DMS79 (cell line): Measurements from ENCODE around the gene MAP7D2.

Experiments
- DNase-seq: peaks from one replicate; lab custom pipeline; 2025; lab: John Stamatoyannopoulos, UW

The MAP7D2 gene

GRCh38 chrX:20112022-20112774 lies 4.5 kb downstream of the MAP7D2 start:
- no peak for DNase-seq

- DNase-seq = no peak
These were observed 5.4 kb downstream of the MAP7D2 start for GRCh38 chrX:20111271-20111670.

- DNase-seq = no peak
These were observed 14.6 kb downstream of the MAP7D2 start for GRCh38 chrX:20101934-20102581.

GRCh38 chrX:20091499-20091898 lies 25.2 kb downstream of the MAP7D2 start:
- DNase-seq = no peak

- no peak for DNase-seq
These were observed 26.9 kb downstream of the MAP7D2 start for GRCh38 chrX:20089845-20090244.

GRCh38 chrX:20080277-20080676 lies 36.4 kb downstream of the MAP7D2 start:
- DNase-seq = no peak

GRCh38 chrX:20071511-20072079 lies 45.1 kb downstream of the MAP7D2 start:
- no peak for DNase-seq

GRCh38 chrX:20067709-20068561 lies 48.8 kb downstream of the MAP7D2 start:
- peak; percentile 45 for DNase-seq

GRCh38 chrX:20066968-20067708 lies 49.6 kb downstream of the MAP7D2 start:
- DNase-seq = no peak

GRCh38 chrX:20063716-20064351 lies 52.9 kb downstream of the MAP7D2 start:
- DNase-seq = no peak

- DNase-seq = no peak
These were observed 53.6 kb downstream of the MAP7D2 start for GRCh38 chrX:20063153-20063552.

- no peak for DNase-seq
These were observed 54.9 kb downstream of the MAP7D2 start for GRCh38 chrX:20061855-20062254.

GRCh38 chrX:20060961-20061748 lies 55.6 kb downstream of the MAP7D2 start:
- peak; percentile 2 for DNase-seq

- DNase-seq = no peak
These were observed 57.1 kb downstream of the MAP7D2 start for GRCh38 chrX:20059467-20060128.

GRCh38 chrX:20057479-20057878 lies 59.2 kb downstream of the MAP7D2 start:
- no peak for DNase-seq

GRCh38 chrX:20056704-20057103 lies 60.0 kb downstream of the MAP7D2 start:
- DNase-seq = no peak

GRCh38 chrX:20053537-20053936 lies 63.2 kb downstream of the MAP7D2 start:
- DNase-seq = no peak

- no peak for DNase-seq
These were observed 69.8 kb downstream of the MAP7D2 start for GRCh38 chrX:20046864-20047263.

- DNase-seq = no peak
These were observed 70.5 kb downstream of the MAP7D2 start for GRCh38 chrX:20046223-20046622.

GRCh38 chrX:20042221-20042620 lies 74.5 kb downstream of the MAP7D2 start:
- DNase-seq = no peak
